ENCODE data around the gene ALPI.
"Not testable (repeated sequence)": the region's sequence is repeated elsewhere in the genome, so short reads cannot be mapped to it uniquely, and the experiment has no call there.

The ALPI gene

DNA sequence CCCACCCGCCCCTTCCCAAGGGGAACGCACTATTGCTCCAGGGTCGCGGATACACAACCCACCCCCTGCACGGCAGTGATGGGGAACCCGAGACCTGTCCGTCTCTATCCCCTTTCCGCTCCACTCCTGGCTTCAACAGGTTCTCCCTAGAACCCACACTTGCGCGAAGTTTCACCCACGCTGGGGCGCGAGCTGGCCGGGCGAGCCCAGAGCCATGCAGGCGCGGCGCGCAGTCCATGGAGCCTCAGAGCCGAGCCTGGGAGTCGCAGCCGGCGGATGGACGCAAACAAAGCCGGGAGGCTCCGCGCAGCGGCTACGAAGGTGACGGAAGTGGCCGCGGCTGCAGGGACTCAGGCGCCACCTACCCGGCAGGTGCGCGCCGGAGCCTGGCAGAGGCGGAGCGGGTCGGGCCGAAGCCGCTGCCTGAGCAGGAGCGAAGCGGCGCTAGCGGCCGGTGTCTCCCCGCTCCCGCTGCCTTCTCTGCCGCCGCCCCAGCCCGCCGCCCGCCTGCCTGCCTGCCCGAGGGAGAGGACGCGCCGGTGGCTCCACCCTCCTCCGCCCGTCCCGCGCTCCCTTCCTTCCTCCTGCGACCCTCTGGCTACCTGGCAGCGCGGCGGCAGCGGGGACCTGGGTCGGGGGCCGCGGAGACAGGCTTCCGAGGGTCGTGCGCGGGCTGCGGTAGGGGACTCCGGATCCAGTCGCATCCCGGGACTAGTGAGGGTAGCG, 35.3 kb upstream of the ALPI start:
- in situ Hi-C loops (cut with HindIII; ENCODE audit: low sequenced_read_pairs) = no loop called here

- in situ Hi-C loops (cut with HindIII; ENCODE audit: low sequenced_read_pairs) = no loop called here
Measured at GRCh38 chr2:232421189-232421785, 34.7 kb upstream of the ALPI start.

DNA sequence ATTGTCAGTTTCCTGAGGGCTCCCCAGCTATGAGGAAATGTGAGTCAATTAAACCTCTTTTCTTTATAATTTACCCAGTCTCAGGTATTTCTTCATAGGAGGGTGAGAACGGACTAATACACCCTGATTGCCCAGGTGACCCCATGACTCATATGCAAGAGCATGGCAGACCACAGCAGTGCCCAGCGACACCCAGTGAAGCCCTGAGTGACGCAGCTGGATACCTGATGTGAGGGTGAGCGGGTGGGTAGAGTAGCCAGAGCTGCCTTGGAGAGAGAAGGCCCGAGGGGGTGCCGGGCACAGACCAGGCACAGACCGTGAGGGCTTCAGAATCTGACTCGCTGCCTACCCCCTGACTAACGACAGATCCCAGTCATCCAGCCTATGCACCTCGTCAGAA, 33.9 kb upstream of the ALPI start:
- in situ Hi-C loops (cut with HindIII; ENCODE audit: low sequenced_read_pairs) = no loop called here

- in situ Hi-C loops (cut with HindIII; ENCODE audit: low sequenced_read_pairs) = not testable (repeated sequence)
Measured at GRCh38 chr2:232422996-232423395, 33.0 kb upstream of the ALPI start.

DNA sequence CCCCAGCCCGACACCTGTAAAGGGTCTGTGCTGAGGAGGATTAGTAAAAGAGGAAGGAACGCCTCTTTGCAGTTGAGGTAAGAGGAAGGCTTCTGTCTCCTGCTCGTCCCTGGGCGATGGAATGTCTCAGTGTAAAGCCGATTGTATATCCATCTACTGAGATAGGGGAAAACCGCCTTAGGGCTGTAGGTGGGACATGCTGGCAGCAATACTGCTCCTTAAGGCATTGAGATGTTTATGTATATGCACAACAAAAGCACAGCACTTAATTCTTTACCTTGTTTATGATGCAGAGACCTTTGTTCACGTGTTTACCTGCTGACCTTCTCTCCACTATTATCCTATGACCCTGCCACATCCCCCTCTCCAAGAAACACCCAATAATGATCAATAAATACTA, 32.5 kb upstream of the ALPI start:
- in situ Hi-C loops (cut with HindIII; ENCODE audit: low sequenced_read_pairs) = not testable (repeated sequence)

DNA sequence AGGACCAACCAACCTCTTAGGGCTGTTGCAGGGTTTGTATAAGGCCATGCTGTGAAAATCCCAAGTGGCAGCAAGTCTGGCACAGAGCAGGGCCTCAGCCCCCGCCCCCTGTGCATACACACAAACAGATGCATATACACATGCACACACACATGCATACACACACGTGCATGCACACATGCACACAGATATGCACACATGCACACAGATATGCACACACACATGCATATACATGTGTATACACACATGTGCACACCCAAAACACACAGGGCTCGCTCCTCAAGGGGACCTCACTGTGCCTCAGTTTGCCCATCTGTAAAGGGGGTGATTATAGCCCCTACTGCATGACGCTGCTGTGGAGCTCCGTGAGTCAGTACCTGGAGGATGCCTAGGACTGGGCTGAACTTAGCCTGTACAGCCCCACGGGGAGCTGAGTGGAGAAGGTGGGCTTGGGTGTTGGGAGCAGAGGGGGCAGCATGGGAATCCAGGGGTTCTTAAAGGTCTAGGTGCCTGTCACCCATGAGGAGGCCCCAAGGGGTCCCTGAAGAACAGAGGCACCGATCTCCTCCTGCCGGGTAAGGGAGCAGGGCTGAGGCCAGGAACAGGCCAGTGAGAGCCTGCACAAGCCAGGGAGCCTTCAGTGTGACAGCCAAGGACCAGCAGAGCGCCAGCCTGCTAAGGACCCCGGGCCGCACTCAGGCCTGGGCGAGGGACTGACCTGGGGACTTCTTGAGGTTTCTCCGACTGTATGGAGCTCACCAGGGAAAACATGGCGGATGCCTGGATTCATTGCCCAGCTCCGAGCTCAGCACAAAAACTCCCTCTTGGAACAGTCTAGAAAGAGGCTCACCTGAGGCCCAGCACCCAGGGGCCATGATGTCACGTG, 24.0 kb upstream of the ALPI start:
- in situ Hi-C loops (cut with HindIII; ENCODE audit: low sequenced_read_pairs) = loop anchor here (10.0 kb wide), 1 partner anchor 537 kb away; no protein-coding TSS in a partner anchor

GRCh38 chr2:232432598-232433184, 23.3 kb upstream of the ALPI start:
- in situ Hi-C loops (cut with HindIII; ENCODE audit: low sequenced_read_pairs) = loop anchor here (10.0 kb wide), 1 partner anchor 538 kb away; no protein-coding TSS in a partner anchor

- in situ Hi-C loops (cut with HindIII; ENCODE audit: low sequenced_read_pairs) = loop anchor here (10.0 kb wide), 1 partner anchor 539 kb away; no protein-coding TSS in a partner anchor
Measured at GRCh38 chr2:232433622-232434021, 22.3 kb upstream of the ALPI start.

- in situ Hi-C loops (cut with HindIII; ENCODE audit: low sequenced_read_pairs) = loop anchor here (10.0 kb wide), 1 partner anchor 539 kb away; no protein-coding TSS in a partner anchor
Measured at GRCh38 chr2:232434091-232434490, 21.9 kb upstream of the ALPI start.

DNA sequence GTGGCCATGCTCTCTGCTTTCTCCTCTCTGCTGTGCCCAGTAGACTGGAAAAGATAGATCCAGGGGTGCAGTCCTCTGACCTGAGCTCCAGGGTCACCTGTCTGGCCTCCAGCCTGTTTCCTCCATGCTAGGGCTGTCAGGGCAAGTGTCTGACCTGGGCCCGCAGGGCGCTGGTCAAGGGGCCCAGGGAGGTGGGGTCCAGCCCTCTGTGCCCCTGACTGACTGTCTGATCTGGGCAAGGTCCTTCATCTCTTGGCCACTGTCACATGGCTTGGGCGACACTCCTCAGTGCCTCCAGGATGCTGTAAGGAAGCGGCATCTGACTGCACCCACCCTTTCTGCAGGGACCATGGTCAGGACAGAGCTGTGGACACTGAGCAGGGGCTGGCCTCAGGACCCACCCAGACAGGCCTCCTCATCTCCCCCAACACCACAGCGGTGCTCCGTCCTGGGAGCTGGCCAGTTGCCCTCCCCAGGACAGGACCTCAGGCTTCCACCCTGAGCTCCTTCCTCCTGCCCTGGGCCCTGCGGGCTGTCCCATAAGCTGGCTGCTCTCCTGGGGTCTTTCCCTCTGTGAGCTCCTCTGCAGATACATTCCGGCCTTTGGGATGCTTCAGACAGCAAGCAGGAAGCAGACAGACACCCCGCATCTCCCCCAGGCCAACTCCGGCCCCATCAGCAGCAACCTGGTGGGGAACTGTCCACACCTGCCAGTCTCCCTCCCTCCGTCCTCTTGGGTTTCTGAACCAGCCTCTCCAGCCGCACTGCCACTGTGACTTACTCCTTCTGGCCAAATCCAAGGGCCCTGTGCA, 21.2 kb upstream of the ALPI start:
- in situ Hi-C loops (cut with HindIII; ENCODE audit: low sequenced_read_pairs) = loop anchor here (10.0 kb wide), 1 partner anchor 540 kb away; no protein-coding TSS in a partner anchor

GRCh38 chr2:232435375-232435648, 20.6 kb upstream of the ALPI start:
- in situ Hi-C loops (cut with HindIII; ENCODE audit: low sequenced_read_pairs) = loop anchor here (10.0 kb wide), 1 partner anchor 541 kb away; no protein-coding TSS in a partner anchor

- in situ Hi-C loops (cut with HindIII; ENCODE audit: low sequenced_read_pairs) = loop anchor here (10.0 kb wide), 1 partner anchor 541 kb away; no protein-coding TSS in a partner anchor
Measured at GRCh38 chr2:232435805-232436204, 20.1 kb upstream of the ALPI start.

DNA sequence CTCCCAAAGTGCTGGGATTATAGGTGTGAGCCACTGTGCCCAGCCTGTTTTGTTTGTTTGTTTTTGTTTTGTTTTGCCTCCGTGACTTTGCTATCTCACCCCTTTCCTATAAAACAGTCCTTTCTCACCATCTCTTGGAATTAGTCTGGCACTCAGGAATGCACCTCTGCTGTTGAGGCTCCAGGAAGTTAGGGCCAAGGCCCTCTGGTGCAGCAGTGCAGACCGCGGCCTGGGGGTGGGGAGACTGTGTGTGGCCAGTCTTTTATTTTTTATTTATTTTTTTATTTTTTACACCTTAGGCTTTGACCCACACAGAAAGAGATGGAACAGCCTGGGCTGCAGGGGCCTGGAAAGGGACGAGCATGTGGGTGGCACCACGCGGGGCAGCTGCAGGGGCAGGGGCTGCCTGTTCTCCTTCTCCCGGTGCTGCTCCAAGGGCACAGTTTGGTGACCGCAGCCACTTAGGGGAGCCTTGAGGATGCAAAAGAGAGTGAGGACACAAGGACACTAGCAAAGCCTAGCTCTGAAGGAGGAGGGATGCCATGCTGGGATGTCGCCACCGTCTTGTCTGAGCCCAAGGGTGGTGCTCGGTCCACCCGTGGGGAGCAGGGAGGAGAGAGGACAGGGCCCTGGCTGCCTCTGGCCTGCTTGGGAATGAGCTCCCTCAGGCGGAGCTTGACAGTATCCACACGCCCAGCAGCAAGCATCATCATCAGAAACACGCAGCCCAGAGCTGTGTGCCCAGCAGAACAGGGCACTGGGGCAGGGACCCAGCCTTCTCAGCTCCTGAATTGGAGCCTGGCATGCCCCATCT, 19.4 kb upstream of the ALPI start:
- in situ Hi-C loops (cut with HindIII; ENCODE audit: low sequenced_read_pairs) = loop anchor here (10.0 kb wide), 1 partner anchor 542 kb away; no protein-coding TSS in a partner anchor

GRCh38 chr2:232437195-232437571, 18.8 kb upstream of the ALPI start:
- in situ Hi-C loops (cut with HindIII; ENCODE audit: low sequenced_read_pairs) = loop anchor here (10.0 kb wide), 1 partner anchor 542 kb away; no protein-coding TSS in a partner anchor

GRCh38 chr2:232438091-232438490, 17.9 kb upstream of the ALPI start:
- in situ Hi-C loops (cut with HindIII; ENCODE audit: low sequenced_read_pairs) = loop anchor here (10.0 kb wide), 1 partner anchor 543 kb away; no protein-coding TSS in a partner anchor

DNA sequence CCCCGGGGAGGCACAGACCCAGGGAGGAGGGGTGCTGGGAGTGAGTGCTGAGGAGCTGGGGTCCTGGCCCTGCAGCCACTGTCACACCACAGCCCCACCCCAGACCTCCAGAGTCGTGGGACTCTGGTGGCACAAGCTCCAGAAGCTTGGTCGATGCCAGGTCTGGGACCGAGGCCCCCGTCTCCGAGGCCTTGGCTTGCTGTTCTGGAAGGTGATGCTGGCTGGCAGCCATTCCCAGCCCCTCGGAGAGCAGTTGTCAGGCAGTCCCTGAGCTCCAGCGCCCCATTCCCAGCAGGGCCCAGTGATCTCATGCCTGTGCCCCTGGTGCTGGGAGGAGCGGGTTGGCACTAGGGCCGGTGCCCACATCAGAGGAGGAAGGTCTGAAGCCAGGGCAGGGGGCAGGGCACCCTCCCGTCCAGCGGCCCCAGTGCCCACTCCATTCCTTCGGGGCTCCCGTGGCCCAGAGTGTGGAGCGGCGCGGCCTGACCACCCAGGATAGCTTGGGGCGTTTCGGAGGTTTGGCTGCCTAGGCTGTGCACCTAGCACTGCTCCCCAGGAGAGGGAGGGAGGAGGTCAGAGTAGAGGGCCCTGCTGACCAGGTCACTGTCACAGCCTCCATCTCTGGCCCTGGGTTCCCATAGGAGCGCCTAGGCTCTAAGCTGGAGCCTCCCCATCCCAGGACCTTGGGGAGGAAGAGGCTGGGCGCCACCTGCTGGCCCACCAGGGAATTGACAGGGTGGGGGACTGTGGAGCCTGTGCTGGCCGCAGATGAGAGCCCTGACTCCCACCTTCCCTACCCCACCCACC, 16.8 kb upstream of the ALPI start:
- in situ Hi-C loops (cut with HindIII; ENCODE audit: low sequenced_read_pairs) = loop anchor here (10.0 kb wide), 1 partner anchor 544 kb away; no protein-coding TSS in a partner anchor

DNA sequence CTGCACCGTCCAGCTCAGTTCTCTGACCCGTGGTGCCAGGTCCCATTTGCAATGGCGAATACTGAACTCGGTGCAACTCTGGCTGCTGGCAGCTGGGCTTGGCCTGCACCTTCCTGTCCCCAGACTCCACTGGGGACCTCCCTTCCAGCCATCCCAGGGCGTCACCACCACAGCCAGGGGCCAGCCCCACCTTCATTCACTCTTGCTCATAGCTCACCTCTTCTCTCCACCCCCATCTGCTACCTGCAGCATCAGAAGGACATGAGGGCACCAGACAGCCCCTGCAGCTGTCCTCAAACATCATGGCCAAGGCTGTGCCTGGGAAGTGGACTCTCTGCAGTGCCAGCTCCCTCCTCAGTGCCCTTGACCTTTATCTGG, 16.2 kb upstream of the ALPI start:
- in situ Hi-C loops (cut with HindIII; ENCODE audit: low sequenced_read_pairs) = loop anchor here (10.0 kb wide), 1 partner anchor 545 kb away; no protein-coding TSS in a partner anchor
